ENCODE measurements around the gene DLG3. TPM values are rescaled to one million over a fixed set of nuclear protein-coding genes. Genes with fewer than 3 reads are reported as not detected.

Gene DLG3
- polyA plus RNA-seq, 3 donors: 0.12 to 0.17 TPM; not detected in 1

GRCh38 chrX:70535198-70535597, 90.6 kb downstream of the DLG3 start:
- Histone ChIP-seq H2AFZ (ENCODE audit: insufficient read depth, low read depth, low read length, poor library complexity, severe bottlenecking) (no peak overlapping the region), H3K4me2 (replicated peaks; ENCODE audit: extremely low read depth, low read length, poor library complexity, severe bottlenecking) (no peak overlapping the region), H3K4me3 (replicated peaks in 1 of 3; ENCODE audit: low read depth in 2 of 3, low read length in 3 of 3) (no peak overlapping the region), H3K9ac (ENCODE audit: insufficient read depth, low read length, poor library complexity, severe bottlenecking) (no peak overlapping the region), H3K27me3 (ENCODE audit: control insufficient read depth in 2 of 2, insufficient read depth in 2 of 2, low read length in 2 of 2) (no peaks in the 10 kb centered on the region), H3K27ac (ENCODE audit: low read depth in 1 of 2, low read length in 2 of 2) (no peak overlapping the region), H4K20me1 (ENCODE audit: insufficient read depth, low read length) (no peaks in the 10 kb centered on the region), H3K36me3 (replicated peaks in 1 of 2; ENCODE audit: control insufficient read depth in 1 of 2, insufficient read depth in 2 of 2, low read length in 2 of 2) (no peaks in the 10 kb centered on the region), H3K4me1 (ENCODE audit: control insufficient read depth in 1 of 2, insufficient read depth in 2 of 2, low read length in 2 of 2) (no peaks in the 10 kb centered on the region), H3K9me3 (replicated peaks in 1 of 2; ENCODE audit: control insufficient read depth in 1 of 2, insufficient read depth in 1 of 2, low read length in 2 of 2) (no peaks in the 10 kb centered on the region), H3K79me2 (ENCODE audit: insufficient read depth, low read length) (no peaks in the 10 kb centered on the region)
- Mint-ChIP-seq H3K27me3 (ENCODE audit: low read depth in 3 of 3) (peaks cover 0 to 5% (median 0%) of the 10 kb centered on the region in 3 donors), H3K27ac (no peak overlapping the region), H3K4me1 (no peaks in the 10 kb centered on the region), H3K9me3 (peaks cover 0 to 1% (median 0%) of the 10 kb centered on the region in 7 donors), H3K36me3 (no peaks in the 10 kb centered on the region), H3K4me3 (no peak overlapping the region)
- intact Hi-C loops (cut with micrococcal nuclease): no loop called here
- no peak for DNase-seq
- TF ChIP-seq CTCF (IDR thresholded peaks at IDR 0.05): no peak
- no CpG with 5 or more reads among the region's 1 CpG for WGBS (ENCODE audit: insufficient coverage)

- Histone ChIP-seq H3K79me2 (ENCODE audit: insufficient read depth, low read length) (no peaks in the 10 kb centered on the region), H2AFZ (ENCODE audit: insufficient read depth, low read depth, low read length, poor library complexity, severe bottlenecking) (no peak overlapping the region), H3K9me3 (replicated peaks in 1 of 2; ENCODE audit: control insufficient read depth in 1 of 2, insufficient read depth in 1 of 2, low read length in 2 of 2) (no peaks in the 10 kb centered on the region), H3K4me2 (replicated peaks; ENCODE audit: extremely low read depth, low read length, poor library complexity, severe bottlenecking) (no peak overlapping the region), H3K4me1 (ENCODE audit: control insufficient read depth in 1 of 2, insufficient read depth in 2 of 2, low read length in 2 of 2) (no peaks in the 10 kb centered on the region), H3K4me3 (replicated peaks in 1 of 3; ENCODE audit: low read depth in 2 of 3, low read length in 3 of 3) (no peak overlapping the region), H3K27me3 (ENCODE audit: control insufficient read depth in 2 of 2, insufficient read depth in 2 of 2, low read length in 2 of 2) (no peaks in the 10 kb centered on the region), H3K27ac (ENCODE audit: low read depth in 1 of 2, low read length in 2 of 2) (no peak overlapping the region), H3K9ac (ENCODE audit: insufficient read depth, low read length, poor library complexity, severe bottlenecking) (no peak overlapping the region), H3K36me3 (replicated peaks in 1 of 2; ENCODE audit: control insufficient read depth in 1 of 2, insufficient read depth in 2 of 2, low read length in 2 of 2) (no peaks in the 10 kb centered on the region), H4K20me1 (ENCODE audit: insufficient read depth, low read length) (no peaks in the 10 kb centered on the region)
- H3K4me1 Mint-ChIP-seq: no peaks in the 10 kb centered on the region
- H3K9me3 Mint-ChIP-seq: peaks cover 0 to 2% (median 0%) of the 10 kb centered on the region in 7 donors
- peaks cover 0 to 1% (median 0%) of the 10 kb centered on the region in 3 donors for H3K27me3 Mint-ChIP-seq (ENCODE audit: low read depth in 3 of 3)
- H3K36me3 Mint-ChIP-seq: no peaks in the 10 kb centered on the region
- TF ChIP-seq CTCF (IDR thresholded peaks at IDR 0.05): no peak
- 100% methylated on average over 1 of the region's 3 CpGs for WGBS (ENCODE audit: insufficient coverage)
- DNase-seq: no peak
- no peak overlapping the region for H3K27ac Mint-ChIP-seq
- no peak overlapping the region for H3K4me3 Mint-ChIP-seq
- intact Hi-C loops (cut with micrococcal nuclease): no loop called here
These were observed 104.8 kb downstream of the DLG3 start for GRCh38 chrX:70549429-70549828.

All from CD14-positive monocyte (primary cell).